HG03575 (cell line): ENCODE measurements around the gene NMNAT2.
"Not testable (repeated sequence)": the region's sequence is repeated elsewhere in the genome, so short reads cannot be mapped to it uniquely, and the experiment has no call there.

ENCODE experiments used
- ATAC-seq: cut with Tn5 transposase; IDR thresholded peaks from one replicate; pipeline ENCODE4 v1.9.1; 2021; ENCODE audit not compliant: unreplicated experiment, insufficient number of reproducible peaks, low FRiP score; ENCODE audit errors: extremely low read depth

Gene NMNAT2

GRCh38 chr1:183417772-183418491 lies at the start of gene NMNAT2:
Gene NMNAT2, minus strand, starts transcription at chr1:183418380. Its CDS starts 113 bp downstream, at chr1:183418267.
- no peak for ATAC-seq

GRCh38 chr1:183467687-183468086 lies 49.5 kb upstream of the NMNAT2 start:
- ATAC-seq: no peak

GRCh38 chr1:183466781-183467180 lies 48.6 kb upstream of the NMNAT2 start:
- no peak for ATAC-seq

- ATAC-seq: no peak
These were observed 45.4 kb upstream of the NMNAT2 start for GRCh38 chr1:183463566-183463965.

- no peak for ATAC-seq
These were observed 43.2 kb upstream of the NMNAT2 start for GRCh38 chr1:183461350-183461749.

GRCh38 chr1:183460596-183460995 lies 42.4 kb upstream of the NMNAT2 start:
- ATAC-seq: no peak

GRCh38 chr1:183457449-183457848 lies 39.3 kb upstream of the NMNAT2 start:
- no peak for ATAC-seq

GRCh38 chr1:183456826-183457225 lies 38.6 kb upstream of the NMNAT2 start:
- ATAC-seq: no peak

- ATAC-seq: no peak
These were observed 36.2 kb upstream of the NMNAT2 start for GRCh38 chr1:183454377-183454776.

- ATAC-seq: no peak
These were observed 31.9 kb upstream of the NMNAT2 start for GRCh38 chr1:183450093-183450492.

GRCh38 chr1:183449223-183449770 lies 31.1 kb upstream of the NMNAT2 start:
- ATAC-seq: no peak

GRCh38 chr1:183444243-183444642 lies 26.1 kb upstream of the NMNAT2 start:
- no peak for ATAC-seq

GRCh38 chr1:183443466-183443865 lies 25.3 kb upstream of the NMNAT2 start:
- ATAC-seq: no peak

GRCh38 chr1:183443011-183443410 lies 24.8 kb upstream of the NMNAT2 start:
- no peak for ATAC-seq

- ATAC-seq: no peak
These were observed 19.9 kb upstream of the NMNAT2 start for GRCh38 chr1:183438060-183438459.

GRCh38 chr1:183435497-183435896 lies 17.3 kb upstream of the NMNAT2 start:
- ATAC-seq: no peak

- no peak for ATAC-seq
These were observed 15.5 kb upstream of the NMNAT2 start for GRCh38 chr1:183433703-183434102.

- no peak for ATAC-seq
These were observed 14.3 kb upstream of the NMNAT2 start for GRCh38 chr1:183432548-183432875.

- no peak for ATAC-seq
These were observed 13.8 kb upstream of the NMNAT2 start for GRCh38 chr1:183431840-183432547.

GRCh38 chr1:183427591-183427990 lies 9.4 kb upstream of the NMNAT2 start:
- ATAC-seq: not testable (repeated sequence)
